HEK293 (cell line): ENCODE data around the gene CDH22.

Experiments
- CTCF ChIA-PET: fragments of 350-600 bp; formaldehyde crosslinking; extraction: SDS; loops from one replicate; lab custom pipeline; 2021; ENCODE audit warnings: antibody characterized with exemption; lab: Yijun Ruan, JAX
- POLR2A ChIA-PET: fragments of 300-600 bp; formaldehyde crosslinking; extraction: SDS; loops from one replicate; lab custom pipeline; 2020; ENCODE audit warnings: antibody characterized with exemption, inconsistent platforms; lab: Yijun Ruan, JAX
- H3K27ac ChIP-seq: fragments of 200-500 bp; sonication (Bioruptor generic); 2 replicates; pipeline ENCODE4 v1.5.1; 2014; ENCODE audit warnings: low read depth, low read length, control low read depth, inconsistent platforms; ENCODE audit errors: extremely low read depth
- H3K36me3 ChIP-seq, 2 experiments: fragments of 200-500 bp in 1 of 2; sonication (Bioruptor generic) in 1 of 2; 1 replicate in 1 of 2; 2 replicates in 1 of 2; pipeline ENCODE4 v1.5.1; 2014 to 2017; ENCODE audit warnings: inconsistent platforms in 2 of 2, low read length in 2 of 2; ENCODE audit not compliant: control insufficient read depth in 2 of 2, insufficient read depth in 1 of 2
- H3K4me1 ChIP-seq: fragments of 200-500 bp; sonication (Bioruptor generic); 2 replicates; pipeline ENCODE4 v1.5.1; 2014; ENCODE audit warnings: mild to moderate bottlenecking, low read length, inconsistent platforms; ENCODE audit not compliant: control insufficient read depth, insufficient read depth
- H3K4me3 ChIP-seq: 2 replicates; pipeline ENCODE4 v1.5.1; 2011; ENCODE audit warnings: low read depth, mild to moderate bottlenecking, control low read depth, low read length, moderate library complexity
- H3K9me3 ChIP-seq: fragments of 200-500 bp; sonication (Bioruptor generic); 2 replicates; pipeline ENCODE4 v1.5.1; 2014; ENCODE audit warnings: low read depth, low read length, inconsistent platforms; ENCODE audit not compliant: control insufficient read depth, insufficient read depth
- HOXC10 ChIP-seq: sonication (generic); formaldehyde crosslinking; IDR thresholded peaks from 2 replicates; pipeline ENCODE4 v1.8.1; 2023; ENCODE audit warnings: mild to moderate bottlenecking, missing genetic modification reagents
- KLF16 ChIP-seq: fragments of 450-650 bp; formaldehyde crosslinking; IDR thresholded peaks from 2 replicates; pipeline ENCODE4 v1.5.1; 2017; ENCODE audit warnings: missing biosample characterization, missing genetic modification characterization
- PRDM10 ChIP-seq: fragments of 450-650 bp; formaldehyde crosslinking; IDR thresholded peaks from 2 replicates; pipeline ENCODE4 v1.5.1; 2016; ENCODE audit warnings: missing biosample characterization, missing genetic modification characterization
- RBAK ChIP-seq: fragments of 450-650 bp; formaldehyde crosslinking; IDR thresholded peaks from 2 replicates; pipeline ENCODE4 v1.5.1; 2016; ENCODE audit warnings: missing biosample characterization, missing genetic modification characterization
- SCRT1 ChIP-seq: fragments of 450-650 bp; formaldehyde crosslinking; IDR thresholded peaks from 2 replicates; pipeline ENCODE4 v1.5.1; 2016; ENCODE audit warnings: missing biosample characterization, missing genetic modification characterization, borderline replicate concordance
- SCRT2 ChIP-seq: fragments of 450-650 bp; formaldehyde crosslinking; IDR thresholded peaks from 2 replicates; pipeline ENCODE4 v1.5.1; 2016; ENCODE audit warnings: missing biosample characterization, missing genetic modification characterization
- TCF7L2 ChIP-seq: IDR thresholded peaks from 2 replicates; pipeline ENCODE4 v1.6.1; 2011; ENCODE audit warnings: low read depth, mild to moderate bottlenecking, inconsistent platforms, low read length, moderate library complexity, borderline replicate concordance
- ZBTB10 ChIP-seq: fragments of 450-650 bp; formaldehyde crosslinking; IDR thresholded peaks from 2 replicates; pipeline ENCODE4 v1.5.1; 2016; ENCODE audit warnings: missing biosample characterization, missing genetic modification characterization
- ZBTB6 ChIP-seq: fragments of 450-650 bp; formaldehyde crosslinking; IDR thresholded peaks from 2 replicates; pipeline ENCODE4 v1.5.1; 2017; ENCODE audit warnings: missing biosample characterization, missing genetic modification characterization
- ZBTB8A ChIP-seq: fragments of 450-650 bp; formaldehyde crosslinking; IDR thresholded peaks from 2 replicates; pipeline ENCODE4 v1.5.1; 2016; ENCODE audit warnings: missing biosample characterization, missing genetic modification characterization
- ZFHX2 ChIP-seq: fragments of 450-650 bp; formaldehyde crosslinking; conservative IDR thresholded peaks from 2 replicates; pipeline ENCODE4 v1.5.1; 2016; ENCODE audit warnings: missing biosample characterization, missing genetic modification characterization
- ZNF112 ChIP-seq: fragments of 450-650 bp; formaldehyde crosslinking; IDR thresholded peaks from 2 replicates; pipeline ENCODE4 v1.5.0; 2017; ENCODE audit warnings: missing biosample characterization, missing genetic modification characterization
- ZNF184 ChIP-seq: fragments of 450-650 bp; IDR thresholded peaks from 2 replicates; pipeline ENCODE4 v1.5.1; 2018; ENCODE audit warnings: missing biosample characterization, mild to moderate bottlenecking, missing genetic modification characterization
- ZNF221 ChIP-seq: fragments of 450-650 bp; formaldehyde crosslinking; IDR thresholded peaks from 2 replicates; pipeline ENCODE4 v1.5.1; 2017; ENCODE audit warnings: missing biosample characterization, missing genetic modification characterization, borderline replicate concordance
- ZNF239 ChIP-seq: fragments of 450-650 bp; formaldehyde crosslinking; IDR thresholded peaks from 2 replicates; pipeline ENCODE4 v1.5.1; 2016; ENCODE audit warnings: missing biosample characterization, missing genetic modification characterization
- ZNF248 ChIP-seq: fragments of 450-650 bp; formaldehyde crosslinking; IDR thresholded peaks from 2 replicates; pipeline ENCODE4 v1.5.1; 2017; ENCODE audit warnings: missing biosample characterization, missing genetic modification characterization
- ZNF280C ChIP-seq: fragments of 450-650 bp; formaldehyde crosslinking; IDR thresholded peaks from 2 replicates; pipeline ENCODE4 v1.5.1; 2016; ENCODE audit warnings: missing biosample characterization, missing genetic modification characterization
- ZNF311 ChIP-seq: fragments of 450-650 bp; formaldehyde crosslinking; IDR thresholded peaks from 2 replicates; pipeline ENCODE4 v1.5.1; 2017; ENCODE audit warnings: missing biosample characterization, missing genetic modification characterization, borderline replicate concordance
- ZNF324 ChIP-seq: fragments of 450-650 bp; formaldehyde crosslinking; IDR thresholded peaks from 2 replicates; pipeline ENCODE4 v1.5.1; 2016; ENCODE audit warnings: missing biosample characterization, missing genetic modification characterization
- ZNF335 ChIP-seq: fragments of 450-650 bp; formaldehyde crosslinking; conservative IDR thresholded peaks from 2 replicates; pipeline ENCODE4 v1.5.1; 2016; ENCODE audit warnings: missing biosample characterization, missing genetic modification characterization
- ZNF473 ChIP-seq: fragments of 450-650 bp; formaldehyde crosslinking; IDR thresholded peaks from 2 replicates; pipeline ENCODE4 v1.5.1; 2017; ENCODE audit warnings: missing biosample characterization, missing genetic modification characterization
- ZNF530 ChIP-seq: fragments of 450-650 bp; formaldehyde crosslinking; IDR thresholded peaks from 2 replicates; pipeline ENCODE4 v1.5.1; 2016; ENCODE audit warnings: low read depth, missing biosample characterization, missing genetic modification characterization
- ZNF561 ChIP-seq: fragments of 450-650 bp; IDR thresholded peaks from 2 replicates; pipeline ENCODE4 v1.5.1; 2018; ENCODE audit warnings: missing biosample characterization, missing genetic modification characterization, borderline replicate concordance
- ZNF585B ChIP-seq: fragments of 450-650 bp; formaldehyde crosslinking; IDR thresholded peaks from 2 replicates; pipeline ENCODE4 v1.5.1; 2016; ENCODE audit warnings: missing biosample characterization, missing genetic modification characterization
- ZNF600 ChIP-seq: fragments of 450-650 bp; formaldehyde crosslinking; IDR thresholded peaks from 2 replicates; pipeline ENCODE4 v1.5.1; 2016; ENCODE audit warnings: missing biosample characterization, missing genetic modification characterization
- ZNF610 ChIP-seq: fragments of 450-650 bp; formaldehyde crosslinking; IDR thresholded peaks from 2 replicates; pipeline ENCODE4 v1.5.1; 2016; ENCODE audit warnings: missing biosample characterization, missing genetic modification characterization, borderline replicate concordance
- ZNF776 ChIP-seq: fragments of 450-650 bp; formaldehyde crosslinking; IDR thresholded peaks from 2 replicates; pipeline ENCODE4 v1.5.0; 2017; ENCODE audit warnings: missing biosample characterization, missing genetic modification characterization, borderline replicate concordance
- ZXDB ChIP-seq: fragments of 450-650 bp; formaldehyde crosslinking; IDR thresholded peaks from 2 replicates; pipeline ENCODE4 v1.5.1; 2016; ENCODE audit warnings: missing biosample characterization, missing genetic modification characterization

CDH22 gene

GRCh38 chr20:46255440-46256104 lies 52.7 kb downstream of the CDH22 start:
- Histone ChIP-seq H3K4me1 (no peaks in the 10 kb centered on the region), H3K4me3 (no peak overlapping the region), H3K9me3 (no peaks in the 10 kb centered on the region), H3K36me3 (no peaks in the 10 kb centered on the region), H3K27ac (no peak overlapping the region; the same call in 1 of the 2 replicates)
- POLR2A ChIA-PET, result interaction anchor here (1.2 to 1.6 kb wide), 2 partner anchors 11 to 40 kb away, joined by 3 read pairs; no protein-coding TSS in a partner anchor
- CTCF ChIA-PET, result interaction anchor here (0.5 kb wide), 1 partner anchor 56 kb away, joined by 4 read pairs; no protein-coding TSS in a partner anchor
- TF ChIP-seq ZNF280C (tag by site-specific recombination), result no peak
- TF ChIP-seq KLF16 (tag by site-specific recombination), result peak; percentile 83
- TF ChIP-seq SCRT1, result peak; percentile 50; the same call in 1 of the 2 replicates
- peak; percentile 85 for TF ChIP-seq ZFHX2 (tag by site-specific recombination)
- peak; percentile 97 for TF ChIP-seq ZNF776 (tag by site-specific recombination)
- TF ChIP-seq ZNF221, result no peak
- peak; percentile 42; the same call in 1 of the 2 replicates for TF ChIP-seq ZXDB (tag by site-specific recombination)
- no peak; the same call in 1 of the 2 replicates for TF ChIP-seq ZNF324 (tag by site-specific recombination)
- no peak for TF ChIP-seq ZNF585B
- peak; percentile 70 for TF ChIP-seq PRDM10 (tag by site-specific recombination)
- no peak for TF ChIP-seq RBAK (tag by site-specific recombination)
- peak; percentile 98 for TF ChIP-seq SCRT2 (tag by site-specific recombination)
- peak; percentile 92; the same call in 1 of the 2 replicates for TF ChIP-seq ZNF311 (tag by site-specific recombination)
- no peak for TF ChIP-seq HOXC10 (CRISPR knock-in tag)
- peak; percentile 80 for TF ChIP-seq ZNF600 (tag by site-specific recombination)
- 0 out of 2 replicates have a peak, but pooled peaks have one; percentile 41 for TF ChIP-seq ZBTB10 (tag by site-specific recombination)
- no peak for TF ChIP-seq ZNF610 (tag by site-specific recombination)
- TF ChIP-seq ZNF473, result peak; percentile 93
- TF ChIP-seq ZNF248 (tag by site-specific recombination), result peak; percentile 95
- TF ChIP-seq ZBTB8A (tag by site-specific recombination), result peak; percentile 72
- no peak for TF ChIP-seq TCF7L2
- no peak for TF ChIP-seq ZNF239 (tag by site-specific recombination)
- peak; percentile 97 for TF ChIP-seq ZNF112 (tag by site-specific recombination)
- TF ChIP-seq ZNF184 (tag by site-specific recombination), result peak; percentile 93
- peak; percentile 92; the same call in 1 of the 2 replicates for TF ChIP-seq ZNF561 (tag by site-specific recombination)
- TF ChIP-seq ZBTB6 (tag by site-specific recombination), result no peak
- peak; percentile 36 for TF ChIP-seq ZNF335 (tag by site-specific recombination)
- TF ChIP-seq ZNF530, result no peak
